HG02840 (cell line): ENCODE results near the gene RTF1.

Source experiments
- ATAC-seq: cut with Tn5 transposase; IDR thresholded peaks from one replicate; pipeline ENCODE4 v1.9.1; 2021; ENCODE audit warnings: mild to moderate bottlenecking, moderate library complexity, moderate number of reproducible peaks; ENCODE audit not compliant: unreplicated experiment, low FRiP score

RTF1 gene

DNA sequence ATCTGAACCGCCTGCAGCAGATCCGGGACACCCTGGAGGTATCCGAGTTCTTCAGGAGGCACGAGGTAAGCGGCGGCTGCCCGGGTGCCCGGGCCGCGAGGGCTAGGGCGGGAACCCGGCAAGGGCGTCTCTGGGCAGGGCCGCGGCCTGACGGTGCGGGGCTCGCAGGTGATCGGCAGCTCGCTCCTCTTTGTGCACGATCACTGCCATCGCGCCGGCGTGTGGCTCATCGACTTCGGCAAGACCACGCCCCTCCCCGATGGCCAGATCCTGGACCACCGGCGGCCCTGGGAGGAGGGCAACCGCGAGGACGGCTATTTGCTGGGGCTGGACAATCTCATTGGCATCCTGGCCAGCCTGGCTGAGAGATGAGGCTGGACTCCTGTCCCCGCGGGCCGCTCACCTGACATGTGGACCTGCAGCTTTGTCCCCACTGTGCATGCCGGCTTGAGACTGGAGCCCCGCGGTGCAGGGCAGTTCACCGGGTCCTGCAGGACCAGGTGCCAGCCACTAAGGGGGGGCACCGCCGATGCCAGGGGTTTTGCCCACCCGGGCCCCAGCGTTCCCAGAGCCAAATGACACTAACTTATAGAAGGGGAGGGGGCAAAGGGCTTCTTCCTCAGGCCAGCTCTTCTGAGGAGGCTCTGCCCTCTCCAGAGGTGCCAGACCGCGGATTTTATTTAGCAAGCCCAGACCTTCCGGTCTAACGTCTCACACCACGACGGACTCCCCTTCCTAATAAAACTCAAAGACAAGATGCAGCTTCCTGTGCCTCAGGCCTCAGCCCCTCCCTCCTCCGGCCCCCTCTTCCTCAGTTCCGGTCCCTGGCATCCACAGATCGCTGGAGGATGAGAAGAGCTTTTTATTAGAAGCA is 86.1 kb downstream of the RTF1 start:
- ATAC-seq, result no peak

DNA sequence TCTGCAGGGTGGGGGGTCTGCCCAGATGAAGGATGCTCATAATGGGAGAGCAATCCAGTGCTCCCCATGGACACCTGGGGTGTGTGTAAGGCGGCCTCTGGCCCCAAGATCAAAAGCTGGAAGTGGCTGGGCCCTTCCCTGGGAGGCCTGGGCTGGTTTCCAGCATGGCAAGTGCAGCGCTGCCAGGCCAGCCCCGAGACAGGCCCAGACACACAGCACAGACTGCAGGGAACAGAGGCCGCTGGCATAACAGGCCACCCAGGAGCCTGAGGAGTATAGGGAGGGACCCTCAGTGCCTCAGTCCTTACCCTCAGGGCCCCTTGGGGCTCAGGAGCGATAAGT is 86.7 kb downstream of the RTF1 start:
- ATAC-seq, result no peak

DNA sequence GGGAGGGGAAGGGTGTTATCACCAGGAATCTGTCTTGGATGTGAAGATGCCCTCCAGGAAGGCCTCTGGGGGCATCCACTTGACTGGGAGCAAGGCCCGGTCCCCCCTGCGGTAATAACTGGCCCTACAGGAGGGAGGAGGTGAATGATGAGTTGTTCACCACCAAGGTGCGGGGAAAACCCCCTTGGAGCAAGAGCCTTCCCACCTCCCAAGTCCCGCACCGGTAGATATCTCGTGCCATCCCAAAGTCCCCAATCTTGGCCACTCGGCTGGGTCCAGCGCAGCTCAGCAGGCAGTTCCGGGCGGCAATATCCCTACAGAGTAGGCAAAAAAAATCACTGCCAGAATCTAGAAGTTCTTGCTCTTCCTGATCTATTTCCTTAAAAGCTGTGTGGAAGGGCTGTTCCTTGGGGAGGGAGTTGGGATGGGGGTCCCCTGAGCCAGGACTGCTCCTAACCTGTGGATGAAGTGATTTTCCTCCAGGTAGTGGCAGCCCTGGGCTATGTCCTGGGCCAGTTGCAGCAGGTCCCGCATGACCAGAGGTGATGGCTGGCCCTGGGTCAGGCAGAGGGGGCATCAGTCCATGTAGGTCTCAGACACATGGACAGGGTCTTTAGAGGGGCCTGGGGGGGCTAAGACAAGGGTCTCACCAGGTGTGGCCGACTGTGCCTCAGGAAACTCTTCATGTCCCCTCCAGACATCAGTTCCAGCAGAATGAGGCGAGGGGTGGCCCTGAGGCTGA is 88.0 kb downstream of the RTF1 start:
- ATAC-seq, result no peak

DNA sequence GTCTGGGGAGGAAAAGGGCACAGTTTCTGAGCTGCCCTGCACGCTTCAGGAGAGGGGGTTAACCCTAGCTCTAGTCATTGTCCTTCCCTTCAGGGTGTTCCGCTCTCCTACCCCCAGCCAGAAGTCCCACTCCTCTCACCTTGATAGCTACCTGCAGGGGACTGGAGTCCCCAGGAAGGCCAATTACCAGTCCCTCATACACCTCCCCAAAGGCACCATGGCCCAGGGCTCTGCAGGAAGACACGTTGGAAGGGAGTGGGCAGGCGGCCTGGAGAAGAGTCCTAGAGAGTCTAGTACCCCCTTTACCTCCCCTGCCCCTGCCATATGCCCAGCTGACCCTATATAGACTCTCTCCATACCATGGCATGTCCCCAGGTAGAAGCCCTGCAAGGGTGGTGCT is 88.9 kb downstream of the RTF1 start:
- ATAC-seq, result no peak

DNA sequence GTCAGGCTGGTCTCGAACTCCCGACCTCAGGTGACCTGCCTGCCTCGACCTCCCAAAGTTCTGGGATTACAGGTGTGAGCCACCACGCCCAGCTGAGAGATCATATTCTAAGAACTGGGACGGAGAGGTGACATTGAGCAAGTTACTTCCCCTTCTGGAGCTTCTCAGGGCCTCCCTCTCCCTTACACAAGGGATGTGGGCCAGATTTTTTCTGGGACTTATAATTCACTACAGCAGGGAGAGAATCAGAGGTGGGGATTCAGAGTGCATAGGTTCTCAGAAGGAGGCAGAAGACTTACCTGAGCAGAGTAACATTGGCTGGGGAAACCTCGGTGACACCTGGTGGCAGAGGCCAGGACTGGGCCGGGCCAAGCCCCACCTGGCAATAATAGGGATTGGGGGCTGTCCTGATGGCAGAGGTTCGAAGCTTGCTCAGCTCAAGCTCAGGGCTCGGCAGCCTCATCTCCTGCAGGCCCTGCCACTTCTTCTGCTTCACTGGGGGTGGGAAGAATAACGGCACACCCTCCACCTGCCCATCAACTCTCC is 90.0 kb downstream of the RTF1 start:
- ATAC-seq, result no peak

DNA sequence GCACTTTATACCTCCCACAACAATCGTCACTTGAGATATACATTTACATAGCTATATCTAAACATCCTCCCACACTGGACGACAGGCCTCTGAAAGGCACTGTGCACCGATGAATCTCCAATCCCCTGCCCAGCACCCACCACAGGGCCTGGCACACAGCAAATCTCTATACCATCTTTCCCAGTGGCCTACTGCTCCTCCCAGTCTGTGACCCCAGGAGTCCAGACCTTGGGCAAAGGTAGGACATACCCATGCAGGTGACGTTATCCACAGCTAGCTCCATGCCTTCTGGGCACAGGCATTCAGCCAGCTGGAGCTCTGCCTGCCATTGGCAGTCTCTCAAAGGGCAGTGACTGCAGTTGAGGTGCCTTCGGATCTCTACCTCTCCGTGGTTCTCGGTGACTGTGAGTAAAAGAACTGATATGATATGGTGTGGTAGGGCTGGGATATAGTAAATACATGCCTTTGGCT is 91.0 kb downstream of the RTF1 start:
- no peak for ATAC-seq

DNA sequence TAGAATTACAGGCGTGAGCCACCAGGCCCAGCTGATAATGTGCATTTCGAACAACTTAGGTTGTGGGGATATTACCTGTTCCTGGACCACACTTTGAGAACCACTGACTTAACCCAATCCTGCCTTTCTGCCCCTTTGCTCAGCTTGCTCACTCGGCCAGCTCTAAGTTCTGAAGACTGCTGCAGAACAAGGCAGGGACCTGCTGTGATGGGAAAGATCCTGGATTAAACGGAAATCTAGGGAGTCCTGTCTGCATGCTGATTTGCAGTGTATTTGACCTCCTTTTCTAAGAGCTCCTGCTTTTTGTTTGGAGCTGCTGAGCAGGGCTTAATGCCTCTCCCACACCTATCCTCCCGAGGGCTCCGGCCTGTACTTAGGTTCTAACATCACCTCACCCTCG is 93.8 kb downstream of the RTF1 start:
- no peak for ATAC-seq

DNA sequence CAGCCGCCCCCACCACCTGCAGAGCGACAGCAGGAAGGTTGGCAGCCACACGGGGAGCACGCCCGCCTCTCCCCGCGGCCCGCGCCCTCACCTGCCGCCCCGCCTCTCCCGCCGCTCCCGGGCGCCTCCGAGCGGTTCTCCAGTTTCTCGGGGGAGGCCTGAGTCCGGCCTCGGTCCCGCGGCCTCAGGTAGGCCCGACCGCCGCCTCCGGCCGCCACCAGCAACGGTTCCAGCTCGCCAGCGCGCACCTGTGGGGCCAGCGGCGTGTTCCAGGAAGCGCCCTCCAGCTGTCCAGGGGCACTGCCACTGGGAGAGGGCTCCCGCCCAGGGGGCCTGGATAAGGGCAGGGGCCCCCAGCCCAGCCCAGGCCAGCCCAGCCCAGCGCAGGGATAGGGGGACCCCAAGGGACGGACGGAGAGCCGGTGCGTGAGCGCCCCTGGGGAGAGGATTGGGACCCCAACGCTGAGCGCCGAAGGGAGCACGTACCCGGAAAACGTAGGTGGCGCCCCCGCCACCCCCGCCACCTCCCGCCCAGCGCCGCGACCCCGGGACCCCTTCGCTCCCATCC is 94.5 kb downstream of the RTF1 start:
- no peak for ATAC-seq

DNA sequence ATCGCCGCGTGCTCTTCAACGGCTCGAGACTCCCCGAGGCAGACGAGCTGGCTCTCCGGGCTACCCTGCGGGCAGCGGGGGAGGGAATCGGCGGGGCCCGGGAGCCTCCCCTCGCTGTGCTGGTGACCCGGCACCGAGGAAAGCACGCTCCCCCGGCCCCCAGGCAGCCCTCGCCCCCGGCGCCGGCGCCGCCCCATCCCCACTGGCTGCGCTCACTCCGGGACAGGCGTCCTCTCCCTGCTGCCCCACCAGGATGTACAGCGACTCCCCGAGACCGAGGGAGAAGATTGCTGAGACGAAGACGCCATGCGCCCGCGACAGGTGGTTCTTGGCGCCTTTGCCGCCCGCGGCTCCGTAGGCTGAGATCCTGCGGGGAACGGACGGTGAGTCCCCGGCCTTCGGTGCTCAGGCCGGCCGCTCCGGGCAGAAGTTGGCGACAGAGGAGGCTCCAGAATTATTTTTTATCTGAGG is 95.0 kb downstream of the RTF1 start:
- ATAC-seq, result no peak

DNA sequence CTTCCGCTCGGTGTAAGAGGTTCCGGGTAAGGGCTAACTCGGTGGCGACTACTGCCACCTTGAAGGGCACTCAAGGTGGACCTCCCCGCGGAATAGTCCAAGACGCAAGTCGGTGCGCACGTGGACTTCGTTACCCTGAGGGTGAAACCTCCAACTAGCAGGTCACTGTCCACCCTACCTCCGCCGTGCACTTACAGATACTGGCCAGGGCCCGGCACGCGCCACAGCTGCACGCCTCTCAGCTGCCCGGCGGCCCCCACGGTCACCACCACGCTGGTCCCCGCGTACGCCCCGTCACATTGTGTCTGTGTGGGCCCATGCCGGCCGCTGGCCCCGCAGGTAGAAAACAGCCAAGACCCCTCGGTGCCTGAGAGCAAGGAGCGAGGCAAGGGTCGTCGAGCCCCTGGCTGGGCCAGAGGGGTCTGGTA is 95.6 kb downstream of the RTF1 start:
- ATAC-seq, result no peak

DNA sequence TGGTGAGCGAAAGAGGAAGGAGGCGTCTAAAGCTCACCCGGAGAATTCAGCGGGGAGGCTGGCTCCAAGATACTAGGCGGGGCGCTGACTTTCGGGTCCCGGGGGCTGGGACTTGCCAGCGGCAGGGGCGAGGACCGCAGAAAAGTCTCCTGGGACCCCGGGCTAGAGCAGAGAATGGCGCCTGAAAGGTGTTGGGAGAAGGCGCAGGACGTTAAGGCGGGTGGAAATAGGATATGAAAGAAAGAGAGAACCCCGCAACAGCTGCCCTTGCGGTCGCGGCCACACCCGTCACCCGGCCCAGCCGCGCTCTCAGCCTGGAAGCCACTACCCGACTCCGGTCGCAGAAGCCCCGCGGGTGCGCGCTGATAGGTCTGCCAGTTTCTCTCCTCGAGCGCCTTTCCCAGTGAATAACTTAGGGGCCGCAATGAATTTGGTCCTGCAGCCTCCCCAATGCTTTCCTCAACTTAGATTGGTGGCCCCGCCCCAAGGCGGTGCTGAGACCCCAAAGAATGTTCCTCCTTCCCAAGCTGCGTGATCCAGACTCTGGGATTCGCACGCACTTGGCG is 96.1 kb downstream of the RTF1 start:
- no peak for ATAC-seq

DNA sequence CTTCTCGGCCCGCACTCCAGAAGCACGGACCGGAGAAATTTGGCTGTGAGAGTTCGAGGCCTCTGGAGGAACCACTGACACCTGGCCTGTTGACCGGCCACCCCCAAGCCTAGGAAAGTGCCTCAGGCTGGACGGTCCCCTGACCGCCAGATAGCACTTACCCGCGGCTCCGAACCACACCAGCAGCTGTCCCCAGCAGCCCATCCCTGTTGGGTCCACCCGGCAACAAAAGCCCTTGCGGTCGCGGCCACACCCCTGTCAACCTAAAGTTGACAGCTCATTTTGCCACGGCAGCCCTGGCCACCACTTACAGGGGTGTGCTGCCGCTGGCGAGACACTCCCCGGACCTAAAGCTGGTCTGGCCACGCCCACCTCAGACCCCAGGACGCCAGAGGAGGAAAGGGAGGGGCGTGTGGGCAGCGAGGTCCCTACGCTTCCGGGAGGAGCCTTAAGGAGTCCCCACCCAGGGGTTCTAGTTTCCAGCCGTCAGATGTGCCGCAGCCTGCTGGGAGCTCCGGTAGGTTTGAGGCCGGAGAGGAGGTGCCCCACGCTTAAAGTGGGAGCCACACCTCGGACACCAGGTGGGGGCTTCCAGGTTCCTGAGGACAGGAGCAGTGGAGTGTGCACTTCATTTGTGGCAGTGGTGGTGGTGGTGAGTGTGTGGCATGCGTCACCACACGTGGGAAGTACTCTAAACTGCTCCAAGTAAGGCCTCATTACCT is 96.8 kb downstream of the RTF1 start, which contains the start of gene LTK:
LTK (minus strand) TSS at position 322 of the 722 bp plus-strand sequence; CDS start at position 204, 118 bp downstream.
- ATAC-seq, result no peak

DNA sequence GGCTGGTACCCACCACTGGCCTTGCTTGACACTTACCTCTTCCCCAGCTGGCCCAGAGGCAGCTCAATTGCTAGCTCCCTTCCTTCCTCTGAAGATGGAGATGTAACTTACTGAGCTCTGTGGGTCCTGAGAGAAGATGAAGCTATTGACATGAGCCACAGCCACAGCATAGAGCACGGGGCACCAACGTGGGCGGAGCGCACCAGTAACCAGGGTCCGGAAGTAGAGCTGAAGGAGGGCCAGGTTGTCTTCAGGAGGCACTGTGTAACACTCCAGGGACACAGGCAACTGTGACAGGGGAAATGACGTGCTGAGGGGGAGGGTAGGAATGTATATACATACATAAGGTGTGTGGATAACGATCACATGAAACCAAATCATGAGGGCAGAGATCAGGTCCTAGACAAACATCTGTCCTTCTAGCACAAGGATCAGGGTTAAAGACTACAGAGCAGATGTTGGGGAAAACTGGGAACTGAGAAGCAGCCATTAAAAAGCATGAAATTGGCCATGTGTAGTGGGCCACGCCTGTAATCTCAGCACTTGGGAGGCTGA is 101.1 kb downstream of the RTF1 start:
- ATAC-seq, result no peak

DNA sequence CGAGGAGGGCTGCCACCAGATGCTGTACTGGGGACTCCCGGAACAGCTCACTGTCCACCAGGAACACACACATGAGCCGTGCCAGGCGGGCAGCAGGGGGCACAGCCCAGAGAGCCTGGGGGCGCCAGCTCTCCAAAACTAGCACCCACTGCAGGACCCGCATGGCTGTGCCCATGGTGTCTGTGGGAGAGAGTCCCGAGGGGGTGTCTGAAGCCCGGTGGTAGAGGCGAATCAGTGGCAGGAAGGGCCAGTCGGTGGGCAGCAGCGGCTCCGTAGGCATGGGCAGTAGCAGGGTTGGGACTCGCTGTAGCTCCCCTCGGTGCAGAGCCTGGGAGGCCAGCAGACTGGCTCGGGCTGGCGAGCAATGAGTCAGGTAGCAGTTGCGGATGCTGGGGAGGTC is 103.7 kb downstream of the RTF1 start:
- ATAC-seq, result no peak

DNA sequence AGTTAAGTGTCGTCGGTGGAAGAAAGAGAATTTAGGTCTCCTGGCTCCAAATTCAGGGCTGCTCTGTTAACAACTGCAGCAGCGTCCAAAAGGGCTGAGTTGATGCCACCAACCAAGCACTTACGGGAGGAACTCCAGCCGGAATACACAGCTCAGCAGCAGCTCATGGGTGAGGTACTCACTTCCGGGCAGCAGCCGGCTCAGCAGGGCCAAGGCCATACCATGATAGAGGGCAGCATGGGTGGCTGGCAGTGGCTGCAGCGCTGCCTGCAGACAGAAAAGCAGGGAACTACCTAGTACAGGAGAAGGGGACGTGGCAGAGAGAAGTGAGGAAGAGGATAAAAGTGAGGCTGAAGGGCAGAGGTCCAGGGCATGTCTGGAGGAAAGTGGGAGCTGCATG is 104.7 kb downstream of the RTF1 start:
- ATAC-seq, result no peak

DNA sequence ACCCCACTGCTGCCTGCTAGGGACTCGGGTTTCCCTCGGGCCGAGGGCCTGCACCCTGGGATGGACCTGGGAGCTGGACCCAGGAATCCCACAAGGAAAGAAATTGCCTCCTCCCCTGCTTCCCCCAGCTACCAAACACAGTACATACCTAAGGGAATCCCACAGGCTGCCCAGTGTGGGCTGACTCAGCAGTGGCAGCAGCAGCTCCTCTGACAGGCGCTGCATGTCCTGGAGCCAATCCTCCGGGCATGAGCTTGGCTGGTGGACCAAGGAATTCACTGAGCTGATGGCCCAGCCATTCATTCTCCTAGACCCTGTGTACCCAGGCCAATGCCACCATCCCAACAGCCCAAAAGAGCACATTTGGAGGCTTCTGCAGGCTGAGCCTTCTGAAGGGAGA is 106.2 kb downstream of the RTF1 start:
- ATAC-seq, result no peak

DNA sequence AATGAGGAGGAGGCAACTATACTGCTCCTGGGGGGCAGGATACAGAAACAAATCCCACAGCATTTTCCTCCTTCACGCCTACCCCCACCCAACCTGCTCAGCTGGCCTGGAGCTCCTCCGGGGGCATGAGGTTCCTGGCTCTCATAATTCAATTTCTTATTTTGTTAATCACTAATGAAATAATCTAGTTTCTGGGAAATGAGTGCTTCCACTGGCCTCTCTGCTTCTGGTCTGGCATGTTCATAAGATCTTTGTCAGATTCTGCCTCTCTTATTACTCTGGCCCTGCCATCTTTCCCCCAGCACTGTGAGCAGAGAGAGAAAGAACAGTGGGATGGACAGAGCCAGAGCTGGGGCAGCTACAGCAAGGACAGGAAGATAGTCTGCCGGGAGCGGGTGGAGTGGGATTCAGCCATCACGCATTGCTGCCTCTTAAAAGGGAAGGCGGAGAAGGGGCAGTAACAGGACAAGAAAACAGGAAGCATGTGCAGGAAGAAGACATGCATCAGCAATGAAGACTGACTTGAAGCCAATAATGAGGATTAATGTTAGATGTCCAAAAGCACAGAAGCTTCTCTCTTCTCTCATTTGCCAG is 113.6 kb downstream of the RTF1 start:
- no peak for ATAC-seq
